Stimulated activated CD8-positive, alpha-beta memory T cell treated with anti-CD3 and anti-CD28 coated beads, Interleukin-15, amount 100 ng/mL, for 48 hours (primary cell): ENCODE measurements around the gene BOD1.
A peak's percentile ranks its signal among the peaks of the same experiment; 100 is the strongest.
"Not testable (repeated sequence)": the region's sequence is repeated elsewhere in the genome, so short reads cannot be mapped to it uniquely, and the experiment has no call there.

ENCODE experiments used
- DNase-seq, 2 donors: peaks; one replicate each; pipeline ENCODE4 v3.0.0-alpha.2; 2020; ENCODE audit warnings: low read depth in 2 of 2

The BOD1 gene

GRCh38 chr5:173615884-173616576 lies 420 bp downstream of the BOD1 start:
- DNase-seq, result peak; percentile 42 to 50

- DNase-seq, result no peak
These were observed 1.9 kb downstream of the BOD1 start for GRCh38 chr5:173614591-173614990.

GRCh38 chr5:173613433-173614159 lies 2.9 kb downstream of the BOD1 start:
- no peak for DNase-seq

GRCh38 chr5:173612948-173613347 lies 3.5 kb downstream of the BOD1 start:
- DNase-seq, result no peak

- no peak for DNase-seq
These were observed 4.7 kb downstream of the BOD1 start for GRCh38 chr5:173611706-173612105.

- DNase-seq, result no peak
These were observed 12.3 kb downstream of the BOD1 start for GRCh38 chr5:173604141-173604540.

GRCh38 chr5:173602423-173602822 lies 14.0 kb downstream of the BOD1 start:
- DNase-seq, result no peak

GRCh38 chr5:173598686-173599085 lies 17.8 kb downstream of the BOD1 start:
- DNase-seq, result no peak

- DNase-seq, result no peak
These were observed 19.1 kb downstream of the BOD1 start for GRCh38 chr5:173597304-173597703.

GRCh38 chr5:173595841-173596240 lies 20.6 kb downstream of the BOD1 start:
- no peak for DNase-seq

- DNase-seq, result no peak
These were observed 22.4 kb downstream of the BOD1 start for GRCh38 chr5:173594061-173594460.

GRCh38 chr5:173592050-173592669 lies 24.3 kb downstream of the BOD1 start:
- no peak for DNase-seq

GRCh38 chr5:173591056-173591514 lies 25.4 kb downstream of the BOD1 start:
- DNase-seq, result no peak

GRCh38 chr5:173590436-173591055 lies 25.9 kb downstream of the BOD1 start:
- no peak for DNase-seq

GRCh38 chr5:173586133-173586532 lies 30.3 kb downstream of the BOD1 start:
- DNase-seq, result not testable (repeated sequence)

- DNase-seq, result no peak
These were observed 33.1 kb downstream of the BOD1 start for GRCh38 chr5:173583346-173583745.

GRCh38 chr5:173582216-173583111 lies 34.0 kb downstream of the BOD1 start:
- DNase-seq, result no peak

GRCh38 chr5:173581408-173582215 lies 34.8 kb downstream of the BOD1 start:
- peak; percentile 27 to 34 for DNase-seq

- DNase-seq, result no peak
These were observed 37.4 kb downstream of the BOD1 start for GRCh38 chr5:173578947-173579615.

GRCh38 chr5:173577817-173578216 lies 38.6 kb downstream of the BOD1 start:
- DNase-seq, result no peak
